GM19452 (cell line): Measurements from ENCODE around the gene EFCAB12.
"Not testable (repeated sequence)": the region's sequence is repeated elsewhere in the genome, so short reads cannot be mapped to it uniquely, and the experiment has no call there.

Experiments
- ATAC-seq: cut with Tn5 transposase; IDR thresholded peaks from one replicate; pipeline ENCODE4 v1.9.1; 2021; ENCODE audit not compliant: unreplicated experiment

Gene EFCAB12

DNA sequence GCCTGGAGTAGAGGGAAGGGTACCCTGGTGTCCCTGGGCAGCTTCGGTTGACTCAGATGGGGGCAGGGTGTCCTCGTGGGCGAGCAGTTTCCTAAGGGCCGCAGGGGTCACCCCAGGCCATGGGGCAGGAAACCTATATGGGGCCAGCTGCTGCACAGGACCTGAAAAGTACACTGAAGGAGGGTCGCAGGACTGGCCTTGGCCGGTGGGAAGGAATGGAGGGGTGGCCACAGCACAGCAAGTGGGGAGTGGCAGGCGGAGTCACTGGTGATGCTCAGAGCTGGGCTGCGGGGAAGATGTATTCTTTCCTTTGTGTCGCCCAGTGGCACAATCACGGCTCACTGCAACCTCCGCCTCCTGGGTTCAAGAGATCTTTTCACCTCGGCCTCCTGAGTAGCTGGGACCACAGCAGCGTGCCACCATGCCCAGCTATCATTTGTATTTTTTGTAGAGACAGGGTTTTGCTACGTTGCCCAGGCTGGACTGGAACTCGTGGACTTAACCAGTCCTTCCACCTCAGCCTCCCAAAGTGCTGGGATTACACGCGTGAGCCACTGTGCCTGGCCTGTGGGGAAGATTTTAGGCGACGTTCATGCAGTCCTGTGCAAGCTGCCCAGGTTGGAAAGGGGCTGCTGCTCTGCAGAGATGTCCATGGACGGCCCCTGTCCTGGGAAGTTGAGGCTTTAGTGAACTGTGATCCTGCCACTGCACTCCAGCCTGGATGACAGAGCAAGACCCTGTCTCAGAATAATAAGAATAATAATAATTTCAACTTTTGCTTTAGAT lies 57.2 kb downstream of the EFCAB12 start:
- no peak for ATAC-seq

DNA sequence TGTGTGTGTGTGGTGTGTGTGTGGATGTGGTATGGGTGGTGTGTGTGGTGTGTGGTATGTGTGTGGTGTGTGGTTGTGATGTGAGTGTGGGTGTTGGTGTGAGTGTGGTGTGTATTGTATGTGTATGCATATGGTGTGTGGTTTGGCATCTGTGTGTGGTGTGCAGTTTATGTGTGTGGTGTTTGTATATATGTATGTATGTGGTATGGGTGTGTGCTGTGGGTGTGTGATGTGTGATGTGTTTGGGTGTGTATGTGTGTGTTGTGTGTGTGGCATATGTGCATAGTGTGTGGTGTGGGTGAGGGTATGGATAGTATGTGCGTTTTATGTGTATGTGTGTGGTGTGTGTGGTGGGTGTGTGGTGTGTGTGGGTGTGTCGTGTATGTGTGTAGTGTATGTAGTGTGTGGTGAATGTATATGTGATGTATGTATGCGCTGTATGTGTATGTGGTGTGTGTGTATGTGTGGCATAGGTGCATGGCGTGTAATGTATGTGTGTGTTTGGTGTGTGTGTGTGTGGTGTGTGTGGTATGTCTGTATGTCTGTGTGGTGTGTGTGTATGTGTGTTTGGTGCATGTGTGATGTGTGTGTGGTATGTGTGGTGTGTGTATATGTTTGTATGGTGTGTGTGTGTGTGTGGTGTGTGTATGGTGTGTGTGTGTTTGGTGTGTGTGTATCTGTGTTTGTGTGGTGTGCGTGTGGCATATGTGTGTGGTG lies 58.0 kb downstream of the EFCAB12 start:
- ATAC-seq: no peak

DNA sequence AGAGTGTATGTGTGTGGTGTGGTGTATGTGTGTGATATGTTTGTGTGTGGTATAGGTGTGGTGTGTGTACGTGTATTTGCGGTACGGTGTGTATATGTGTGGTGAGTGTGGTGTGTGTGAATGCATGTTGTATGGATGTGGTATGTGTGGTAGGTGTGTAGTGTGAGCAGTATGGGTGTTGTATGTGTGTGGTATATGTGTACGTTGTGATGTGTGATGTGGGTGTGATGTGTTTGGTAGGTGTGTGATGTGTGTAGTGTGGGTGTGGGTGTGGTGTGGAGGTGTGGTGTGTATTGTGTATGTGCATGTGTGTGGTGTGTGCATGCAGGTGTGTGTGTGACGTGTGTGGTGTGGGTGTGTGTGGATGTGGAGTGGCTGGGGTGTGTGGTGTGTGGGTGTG lies 58.7 kb downstream of the EFCAB12 start:
- no peak for ATAC-seq

DNA sequence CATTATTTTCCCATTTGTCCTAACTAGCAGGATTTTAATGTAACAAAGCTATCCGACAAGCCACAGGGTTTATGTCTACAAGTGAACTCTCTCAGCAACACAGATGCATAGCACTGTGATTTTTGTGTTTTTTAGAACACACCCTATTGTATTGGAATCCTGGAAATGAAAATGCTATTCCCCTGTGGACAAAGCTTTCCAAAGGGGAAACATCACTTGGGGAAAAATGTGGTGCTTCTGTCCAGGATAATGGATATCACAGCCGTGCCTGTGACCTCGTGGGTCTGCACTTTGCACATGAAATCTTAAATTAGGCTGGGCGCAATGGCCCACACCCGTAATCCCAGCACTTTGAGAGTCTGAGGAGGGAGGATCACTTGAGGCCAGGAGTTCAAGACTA lies 60.6 kb downstream of the EFCAB12 start:
- ATAC-seq: no peak

DNA sequence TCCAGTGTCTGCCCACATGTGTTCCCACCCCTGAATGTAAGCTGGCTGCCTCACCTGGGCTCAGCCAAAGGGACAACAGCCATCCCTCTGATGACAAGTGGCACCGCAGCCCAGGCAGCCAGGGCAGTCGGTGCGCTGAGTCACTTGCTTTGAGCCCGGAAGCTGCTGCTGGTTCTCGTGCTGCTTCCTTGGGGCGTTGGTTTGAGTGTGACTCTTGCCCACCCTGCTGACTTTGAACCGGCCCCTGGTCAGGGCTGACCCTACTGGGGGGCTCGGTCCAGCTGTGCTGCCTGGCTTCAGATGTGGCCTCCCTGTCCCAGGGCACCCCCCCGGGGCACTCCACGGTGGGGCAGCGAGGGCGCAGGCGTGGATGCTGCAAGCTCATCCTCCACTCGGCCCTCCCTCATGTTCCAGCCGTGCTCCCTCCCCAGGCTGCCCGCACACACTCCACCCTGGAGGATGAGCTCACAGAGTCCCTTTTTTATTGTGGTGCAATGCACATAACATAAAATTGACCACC lies 62.1 kb downstream of the EFCAB12 start:
- ATAC-seq: no peak

DNA sequence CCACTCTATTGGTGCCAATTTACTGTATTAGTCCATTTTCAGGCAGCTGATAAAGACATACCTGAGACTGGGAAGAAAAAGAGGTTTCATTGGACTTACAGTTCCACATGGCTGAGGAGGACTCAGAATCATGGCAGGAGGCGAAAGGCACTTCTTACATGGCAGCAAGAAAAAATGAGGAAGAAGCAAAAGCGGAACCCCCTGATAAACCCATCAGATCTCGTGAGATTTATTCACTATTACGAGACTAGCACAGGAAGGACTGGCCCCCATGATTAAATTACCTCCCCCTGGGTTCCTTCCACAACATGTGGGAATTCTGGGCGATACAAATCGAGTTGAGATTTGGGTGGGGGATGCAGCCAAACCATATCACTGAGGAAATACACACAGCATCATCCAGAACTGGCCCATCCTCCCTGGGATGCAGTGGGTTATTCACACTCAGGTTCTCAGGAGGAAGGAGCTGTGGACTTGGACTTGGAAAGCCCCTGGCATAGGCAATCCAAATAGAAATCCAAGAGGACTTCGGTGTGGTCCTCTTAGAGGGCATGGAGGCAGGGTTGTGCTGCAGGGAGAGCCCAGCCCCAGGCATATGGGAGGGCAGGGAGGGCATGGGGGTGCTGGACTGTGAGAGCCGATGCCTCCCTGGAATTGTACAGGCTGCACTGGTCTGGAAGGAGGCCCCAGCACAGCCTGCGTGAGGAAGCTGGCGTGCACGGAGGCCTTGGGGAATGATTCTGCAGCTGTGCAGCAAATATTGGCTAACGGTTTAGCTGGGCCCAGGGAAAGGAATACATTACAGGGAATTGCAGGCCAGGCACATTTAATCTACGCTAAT lies 62.9 kb downstream of the EFCAB12 start:
- ATAC-seq: no peak

DNA sequence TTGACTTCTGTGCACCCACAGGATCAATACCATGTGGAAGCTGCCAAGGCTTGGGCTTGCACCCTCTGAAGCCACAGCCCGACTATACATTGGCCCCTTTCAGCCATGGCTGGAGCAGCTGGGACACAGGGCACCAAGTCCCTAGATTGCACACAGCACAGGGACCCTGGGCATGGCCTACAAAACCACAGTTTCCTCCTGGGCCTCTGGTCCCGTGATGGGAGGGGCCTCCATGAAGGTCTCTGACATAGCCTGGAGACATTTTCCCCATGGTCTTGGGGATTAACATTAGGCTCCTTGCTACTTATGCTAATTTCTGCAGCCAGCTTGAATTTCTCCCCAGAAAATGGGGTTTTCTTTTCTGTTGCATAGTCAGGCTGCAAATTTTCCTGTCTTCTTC lies 63.6 kb downstream of the EFCAB12 start:
- ATAC-seq: not testable (repeated sequence)

DNA sequence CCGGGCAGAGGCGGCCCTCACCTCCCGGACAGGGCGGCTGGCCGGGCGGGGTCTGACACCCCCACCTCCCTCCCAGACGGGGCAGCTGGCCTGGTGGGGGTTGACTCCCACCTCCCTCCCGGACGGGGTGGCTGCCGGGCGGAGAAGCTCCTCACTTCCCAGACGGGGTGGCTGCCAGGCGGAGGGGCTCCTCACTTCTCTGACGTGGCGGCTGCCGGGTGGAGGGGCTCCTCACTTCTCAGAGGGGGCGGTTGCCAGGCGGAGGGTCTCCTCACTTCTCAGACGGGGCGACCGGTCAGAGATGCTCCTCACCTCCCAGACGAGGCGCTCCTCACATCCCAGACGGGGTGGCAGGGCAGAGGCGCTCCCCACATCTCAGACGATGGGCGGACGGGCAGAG lies 65.1 kb downstream of the EFCAB12 start:
- not testable (repeated sequence) for ATAC-seq

DNA sequence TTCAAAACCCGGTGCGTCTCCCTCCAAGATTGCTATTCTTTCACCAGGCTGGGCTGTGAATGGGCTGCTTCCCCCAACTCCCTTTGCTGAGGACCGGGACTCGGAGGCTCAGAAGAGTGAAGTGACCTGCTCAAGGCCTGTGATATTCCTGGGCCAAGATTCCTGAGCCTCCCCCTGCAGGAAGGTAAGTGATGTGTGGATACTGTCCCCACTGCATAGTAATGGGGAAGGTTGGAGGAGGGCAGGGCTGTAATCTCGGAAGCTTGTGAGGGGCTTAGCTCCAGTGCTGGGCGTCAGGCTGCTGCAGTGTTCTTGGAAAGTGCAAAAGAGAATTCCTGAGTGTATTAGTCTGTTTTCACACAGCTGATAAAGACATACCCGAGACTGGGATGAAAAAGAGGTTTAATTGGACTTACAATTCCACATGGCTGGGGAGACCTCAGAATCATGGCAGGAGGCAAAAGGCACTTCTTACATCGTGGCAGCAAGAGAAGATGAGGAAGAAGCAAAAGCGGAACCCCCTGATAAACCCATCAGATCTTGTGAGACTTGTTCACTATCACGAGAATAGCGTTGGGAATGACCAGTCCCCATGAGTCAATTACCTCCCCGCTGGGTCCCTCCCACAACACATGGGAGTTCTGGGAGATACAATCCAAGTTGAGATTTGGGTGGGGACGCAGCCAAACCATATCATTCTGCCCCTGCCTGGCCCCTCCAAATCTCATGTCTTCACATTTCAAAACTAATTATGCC lies 67.6 kb downstream of the EFCAB12 start:
- ATAC-seq: no peak

DNA sequence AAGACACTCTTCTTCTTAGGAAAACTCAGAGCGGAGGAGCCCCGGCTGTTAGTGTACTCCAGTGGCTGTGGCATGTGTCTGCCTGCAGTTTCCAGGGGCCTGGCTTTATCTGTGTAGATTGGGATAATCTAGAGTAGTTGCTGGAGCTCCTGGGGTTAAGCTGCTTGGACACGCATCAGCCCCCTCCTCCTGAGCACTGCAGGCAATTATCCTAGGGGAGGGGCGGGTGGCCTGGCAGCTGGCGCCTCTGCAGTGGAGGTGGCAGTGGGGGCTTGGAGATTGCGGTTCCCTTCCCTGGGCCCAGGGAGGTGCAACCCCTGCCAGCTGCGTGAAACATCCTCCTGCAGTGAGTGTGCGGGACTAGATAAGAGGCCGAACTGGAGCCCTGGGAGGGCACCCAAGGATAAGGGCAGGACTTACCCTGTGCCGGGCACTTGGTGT lies 68.2 kb downstream of the EFCAB12 start:
- no peak for ATAC-seq

DNA sequence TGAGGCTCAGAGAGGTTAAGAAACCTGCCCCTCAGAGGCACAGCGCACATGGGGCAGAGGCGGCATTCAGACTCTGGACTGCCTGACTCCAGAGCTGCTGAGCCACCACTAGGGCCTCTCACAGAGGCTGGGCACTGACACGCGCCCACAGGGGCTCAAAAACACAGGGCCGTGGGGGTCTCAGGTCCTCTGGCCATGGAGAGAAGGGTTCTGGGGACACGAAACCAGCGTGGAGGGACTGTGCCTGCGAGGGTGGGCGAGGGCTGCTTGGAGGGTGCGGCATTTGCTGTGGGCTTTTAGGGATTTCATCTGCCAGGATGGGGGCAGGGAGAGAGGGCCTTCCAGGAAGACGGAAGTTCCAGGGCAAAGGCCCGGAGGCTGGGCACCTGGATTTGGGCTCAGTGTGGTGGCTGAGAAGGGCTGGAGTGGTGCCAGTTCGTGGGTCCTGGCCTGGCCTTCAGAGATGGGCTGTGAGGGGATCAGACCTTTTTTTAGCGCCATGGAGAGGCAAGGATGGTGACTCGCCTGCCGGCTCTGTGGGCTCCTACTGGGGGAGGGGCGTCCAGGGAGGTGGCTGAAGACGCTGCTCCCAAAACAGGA lies 69.6 kb downstream of the EFCAB12 start:
- no peak for ATAC-seq

DNA sequence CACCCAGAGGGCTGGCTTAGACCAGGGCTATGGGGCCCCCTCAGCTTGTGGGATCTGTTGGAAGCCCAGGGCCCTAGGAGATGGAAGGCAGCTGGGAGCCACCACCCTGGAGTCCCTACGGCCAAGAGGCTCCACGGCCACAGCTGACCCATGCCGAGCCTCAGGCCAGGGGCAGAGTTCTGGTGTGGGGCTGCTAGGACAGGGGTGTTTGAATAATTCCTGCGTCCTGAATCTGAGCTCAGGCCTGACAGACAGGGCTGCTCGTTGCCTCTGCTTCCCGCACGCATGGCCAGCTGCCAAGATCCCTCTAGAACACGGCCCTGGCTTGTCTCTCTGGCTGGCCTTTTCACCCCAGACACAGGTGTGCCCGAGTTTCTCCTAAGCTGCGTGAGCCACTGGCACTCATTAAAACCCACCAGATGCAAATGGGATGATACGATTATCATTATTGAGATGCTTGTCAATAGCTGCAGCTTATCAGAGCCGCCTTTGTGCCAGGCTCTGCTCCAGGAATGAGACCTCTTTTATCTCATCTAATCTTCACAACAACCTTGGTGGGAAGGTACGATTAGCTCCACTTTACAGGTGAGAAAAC lies 70.2 kb downstream of the EFCAB12 start:
- ATAC-seq: no peak

DNA sequence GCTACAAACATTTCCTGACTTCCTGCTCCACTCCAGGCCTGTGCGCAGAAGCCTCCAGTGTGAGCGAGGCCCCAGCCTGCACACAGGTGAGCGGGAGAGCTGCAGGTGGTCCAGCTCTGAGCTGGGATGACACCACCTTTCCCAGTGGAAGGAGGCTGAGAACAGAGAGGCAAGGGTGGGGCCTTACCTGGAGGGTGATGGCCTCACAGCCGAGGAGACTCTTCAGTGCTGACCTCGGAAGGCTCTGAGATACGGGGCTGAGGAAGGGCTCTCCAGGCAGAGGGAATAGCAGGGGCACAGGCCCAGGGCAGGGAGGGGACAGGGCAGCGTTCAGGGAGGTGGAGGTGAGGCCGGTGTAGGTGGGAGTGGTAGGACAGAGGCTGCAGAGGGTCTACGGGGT lies 70.8 kb downstream of the EFCAB12 start:
- ATAC-seq: no peak

DNA sequence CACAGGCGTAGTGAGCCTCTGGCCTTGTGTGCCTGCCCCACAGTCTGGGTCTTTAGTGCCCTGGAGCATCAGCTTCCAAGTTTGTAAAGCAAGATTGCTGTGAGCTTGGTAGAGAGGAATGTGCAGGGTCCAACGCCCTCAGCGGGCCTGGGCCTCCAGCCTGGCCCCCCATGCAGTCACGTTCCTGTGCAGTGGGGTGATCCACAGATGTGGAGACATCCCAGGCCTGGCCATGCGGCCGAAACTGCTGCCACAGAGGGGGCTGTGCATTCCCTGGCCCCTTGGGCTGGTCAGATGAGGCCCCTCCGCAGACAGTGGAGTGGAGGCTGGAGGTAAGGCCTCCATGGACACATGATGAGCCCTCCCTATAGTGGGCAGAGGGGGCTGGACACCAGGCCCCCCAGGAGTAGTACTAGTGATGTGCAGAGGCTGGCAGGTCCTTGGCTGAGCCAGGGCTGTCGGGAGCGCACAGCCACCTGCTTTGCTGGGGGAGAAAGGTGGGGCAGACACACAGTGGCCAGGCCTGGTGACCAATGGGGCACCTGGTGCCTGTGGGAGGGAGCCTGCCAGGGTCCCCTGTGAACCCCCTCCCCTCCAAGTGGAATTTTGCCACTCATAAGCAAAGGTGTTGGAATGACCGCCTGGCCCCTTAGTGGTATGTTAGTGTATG lies 71.5 kb downstream of the EFCAB12 start:
- ATAC-seq: no peak

DNA sequence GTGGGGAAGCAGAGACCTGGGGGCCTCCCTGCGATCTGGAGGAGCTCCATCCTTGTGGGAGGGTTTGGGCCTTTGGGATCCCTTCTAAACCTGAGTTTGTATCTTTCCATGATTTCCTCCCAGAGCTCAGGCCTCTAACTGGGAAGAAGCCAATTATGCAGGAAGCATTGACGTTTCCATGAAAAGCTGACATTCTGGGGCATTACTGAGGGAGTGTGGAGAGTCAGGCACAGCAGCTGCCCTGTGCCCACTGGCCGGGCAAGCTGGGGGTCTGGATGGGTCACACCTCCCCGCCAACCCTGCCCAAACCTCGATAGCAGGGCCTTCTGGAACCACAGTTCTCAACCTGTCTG lies 74.9 kb downstream of the EFCAB12 start:
- ATAC-seq: no peak

DNA sequence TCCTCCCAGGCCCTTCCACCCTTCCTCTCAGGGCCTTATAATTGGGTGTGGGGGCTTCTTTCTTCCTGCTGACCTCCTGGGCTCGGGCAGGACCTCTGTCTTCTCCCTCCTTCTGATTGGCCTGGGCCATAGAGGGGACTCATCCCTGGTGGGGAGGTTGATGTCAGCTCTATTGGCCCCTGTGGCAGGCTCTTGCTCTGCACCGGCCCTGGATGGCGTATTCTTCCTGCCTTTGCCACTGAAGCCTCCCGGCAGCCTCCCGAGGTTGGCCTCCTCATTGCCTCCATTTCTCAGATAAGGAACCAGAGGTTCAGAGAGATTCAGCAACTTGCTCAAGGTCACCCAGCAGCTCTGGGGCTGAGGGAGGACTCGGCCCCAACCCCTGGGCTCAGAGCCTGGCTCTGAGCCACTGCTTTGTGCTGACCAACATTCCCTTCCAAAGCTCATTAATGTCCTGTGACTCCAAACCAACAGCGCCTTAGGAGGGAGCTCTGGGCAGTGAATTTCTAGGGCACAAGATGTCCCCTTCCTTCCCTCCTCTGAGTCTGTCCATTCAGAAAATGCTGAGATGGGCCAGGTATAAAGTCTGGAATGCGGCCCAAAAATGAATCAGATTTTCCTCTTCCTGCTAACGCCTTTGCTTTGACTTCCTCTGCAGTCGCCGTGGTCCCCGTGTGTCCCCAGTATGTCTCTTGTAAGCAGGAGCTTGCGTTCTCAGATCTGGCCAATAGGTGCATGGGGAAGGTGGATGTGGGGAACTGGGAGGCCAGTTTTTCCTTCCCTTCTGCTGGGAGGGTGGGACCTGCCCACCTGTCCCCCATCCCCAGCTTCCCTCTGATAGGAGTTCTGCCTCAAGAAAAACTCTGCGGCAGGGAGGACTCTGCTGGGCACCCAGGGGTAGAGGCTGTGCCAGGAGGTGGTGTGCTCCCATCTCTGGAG lies 75.5 kb downstream of the EFCAB12 start:
- ATAC-seq: no peak

DNA sequence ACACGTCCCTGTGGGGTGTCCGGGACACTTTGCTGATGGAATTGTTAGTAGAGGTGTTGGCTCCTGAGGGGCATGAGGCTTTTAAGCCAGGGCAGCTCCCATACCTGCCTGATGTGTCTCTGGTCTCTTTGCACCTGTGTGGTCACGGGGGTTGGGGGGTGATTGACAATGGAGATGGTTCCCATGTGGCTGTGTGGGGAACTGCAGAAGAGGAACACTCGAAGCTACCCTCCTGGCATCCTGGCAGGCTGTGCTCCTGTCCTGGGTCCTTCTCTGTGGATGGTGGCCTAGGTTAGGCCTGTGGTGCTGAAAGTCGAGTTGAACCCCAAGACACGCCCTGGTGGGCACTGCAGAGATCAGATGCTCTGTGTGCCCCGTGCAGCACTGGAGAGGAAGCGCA lies 76.4 kb downstream of the EFCAB12 start:
- ATAC-seq: no peak
